Colonic mucosa (tissue), 4 donors: ENCODE measurements around the gene SNX8. TPM values are rescaled to one million over a fixed set of nuclear protein-coding genes. Genes with fewer than 3 reads are reported as not detected.

Source experiments
- DNase-seq: peaks from one replicate; pipeline ENCODE4 v3.0.0-alpha.2; 2020
- H3K27ac ChIP-seq: fragments of 200-600 bp; one replicate; pipeline ENCODE4 v1.8.0; 2021
- H3K27me3 ChIP-seq: fragments of 200-600 bp; one replicate; pipeline ENCODE4 v1.8.0; 2021
- H3K36me3 ChIP-seq: fragments of 200-600 bp; one replicate; pipeline ENCODE4 v1.8.0; 2021
- H3K4me1 ChIP-seq: fragments of 200-600 bp; one replicate; pipeline ENCODE4 v1.8.0; 2021; ENCODE audit warnings: mild to moderate bottlenecking
- H3K4me3 ChIP-seq: fragments of 200-600 bp; one replicate; pipeline ENCODE4 v1.8.0; 2021
- H3K9ac ChIP-seq, 2 donors: one replicate each; pipeline ENCODE4 v1.7.0; 2013; ENCODE audit warnings: control low read depth in 2 of 2, low read depth in 2 of 2, low read length in 2 of 2
- H3K9me3 ChIP-seq: fragments of 200-600 bp; one replicate; pipeline ENCODE4 v1.8.0; 2021
- intact Hi-C: fragments of 100-400 bp; cut with DNase I; formaldehyde crosslinking; loops from one replicate; pipeline ENCODE4 v1.14.1; 2022
- total RNA-seq, 2 donors: library from RNA; stranded (reverse); fragmentation: NEBNext Ultra II Directional in 1 of 2; extraction: Animal tissue kit (Norgen Biotek cat#: 25700) in 1 of 2; gene quantifications; one replicate each; pipeline ENCODE4 v1.2.1, GENCODE V29; 2021
- TF ChIP-seq, protein P1 (sequence below): fragments of 200-600 bp; IDR thresholded peaks from one replicate; pipeline ENCODE4 v1.8.0; 2022; ENCODE audit warnings: antibody characterized with exemption, mild to moderate bottlenecking
- donor health status: healthy.
- donor health status: DM: no; HTN: no; CAD: no.
- donor health status: DM: no; HTN: no; CAD: no.

The SNX8 gene
- total RNA-seq, 2 donors from 2014 or later: 22.4 to 36.7 TPM

DNA sequence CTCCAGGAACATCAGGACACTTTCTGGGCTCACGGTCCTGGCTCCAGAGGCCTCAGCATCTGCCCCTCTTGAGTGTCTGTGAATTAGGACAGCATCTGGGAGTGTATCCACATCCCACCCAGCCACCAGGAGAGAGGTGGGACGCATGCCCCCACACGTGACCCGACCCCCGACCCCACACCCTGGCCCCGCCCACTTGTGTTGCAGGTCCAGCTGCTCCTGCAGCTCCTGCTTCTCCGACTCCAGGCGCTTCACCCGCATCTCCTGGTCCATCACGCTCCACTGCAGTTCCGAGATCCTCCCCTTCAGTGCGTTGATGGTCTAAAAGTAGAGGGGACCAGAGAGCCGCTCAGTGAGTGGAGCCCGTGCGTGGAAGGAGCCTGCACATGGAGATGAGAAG, 95.1 kb downstream of the SNX8 start:
- Histone ChIP-seq H3K36me3 (no peaks in the 10 kb centered on the region), H3K27me3 (no peaks in the 10 kb centered on the region), H3K4me3 (no peak overlapping the region), H3K9ac (no peak overlapping the region), H3K27ac (no peak overlapping the region), H3K4me1 (no peaks in the 10 kb centered on the region), H3K9me3 (no peaks in the 10 kb centered on the region)
- TF ChIP-seq, protein P1, sequence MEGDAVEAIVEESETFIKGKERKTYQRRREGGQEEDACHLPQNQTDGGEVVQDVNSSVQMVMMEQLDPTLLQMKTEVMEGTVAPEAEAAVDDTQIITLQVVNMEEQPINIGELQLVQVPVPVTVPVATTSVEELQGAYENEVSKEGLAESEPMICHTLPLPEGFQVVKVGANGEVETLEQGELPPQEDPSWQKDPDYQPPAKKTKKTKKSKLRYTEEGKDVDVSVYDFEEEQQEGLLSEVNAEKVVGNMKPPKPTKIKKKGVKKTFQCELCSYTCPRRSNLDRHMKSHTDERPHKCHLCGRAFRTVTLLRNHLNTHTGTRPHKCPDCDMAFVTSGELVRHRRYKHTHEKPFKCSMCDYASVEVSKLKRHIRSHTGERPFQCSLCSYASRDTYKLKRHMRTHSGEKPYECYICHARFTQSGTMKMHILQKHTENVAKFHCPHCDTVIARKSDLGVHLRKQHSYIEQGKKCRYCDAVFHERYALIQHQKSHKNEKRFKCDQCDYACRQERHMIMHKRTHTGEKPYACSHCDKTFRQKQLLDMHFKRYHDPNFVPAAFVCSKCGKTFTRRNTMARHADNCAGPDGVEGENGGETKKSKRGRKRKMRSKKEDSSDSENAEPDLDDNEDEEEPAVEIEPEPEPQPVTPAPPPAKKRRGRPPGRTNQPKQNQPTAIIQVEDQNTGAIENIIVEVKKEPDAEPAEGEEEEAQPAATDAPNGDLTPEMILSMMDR: no peak
- DNase-seq: no peak
- intact Hi-C loops: no loop called here

DNA sequence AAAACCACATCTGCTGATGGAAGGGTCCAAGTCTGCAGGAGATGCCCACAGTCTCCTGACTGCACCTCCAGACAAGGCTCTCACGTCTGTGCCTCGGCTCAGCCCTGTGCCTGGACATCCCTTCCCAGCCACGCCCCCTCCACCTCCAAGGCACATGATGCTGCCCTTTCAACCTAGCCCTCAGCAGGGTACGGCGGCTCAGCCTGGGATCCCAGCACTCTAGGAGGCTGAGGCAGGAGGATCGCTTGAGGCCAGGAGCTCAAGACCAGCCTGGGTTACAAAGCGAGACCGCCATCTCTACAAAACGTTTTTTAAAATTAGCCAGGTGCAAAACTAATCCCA, 95.8 kb downstream of the SNX8 start:
- Histone ChIP-seq H3K4me1 (no peaks in the 10 kb centered on the region), H3K36me3 (no peaks in the 10 kb centered on the region), H3K9ac (no peak overlapping the region), H3K27me3 (no peaks in the 10 kb centered on the region), H3K9me3 (no peaks in the 10 kb centered on the region), H3K4me3 (no peak overlapping the region), H3K27ac (no peak overlapping the region)
- TF ChIP-seq, protein P1: no peak
- intact Hi-C loops: no loop called here
- DNase-seq: no peak

DNA sequence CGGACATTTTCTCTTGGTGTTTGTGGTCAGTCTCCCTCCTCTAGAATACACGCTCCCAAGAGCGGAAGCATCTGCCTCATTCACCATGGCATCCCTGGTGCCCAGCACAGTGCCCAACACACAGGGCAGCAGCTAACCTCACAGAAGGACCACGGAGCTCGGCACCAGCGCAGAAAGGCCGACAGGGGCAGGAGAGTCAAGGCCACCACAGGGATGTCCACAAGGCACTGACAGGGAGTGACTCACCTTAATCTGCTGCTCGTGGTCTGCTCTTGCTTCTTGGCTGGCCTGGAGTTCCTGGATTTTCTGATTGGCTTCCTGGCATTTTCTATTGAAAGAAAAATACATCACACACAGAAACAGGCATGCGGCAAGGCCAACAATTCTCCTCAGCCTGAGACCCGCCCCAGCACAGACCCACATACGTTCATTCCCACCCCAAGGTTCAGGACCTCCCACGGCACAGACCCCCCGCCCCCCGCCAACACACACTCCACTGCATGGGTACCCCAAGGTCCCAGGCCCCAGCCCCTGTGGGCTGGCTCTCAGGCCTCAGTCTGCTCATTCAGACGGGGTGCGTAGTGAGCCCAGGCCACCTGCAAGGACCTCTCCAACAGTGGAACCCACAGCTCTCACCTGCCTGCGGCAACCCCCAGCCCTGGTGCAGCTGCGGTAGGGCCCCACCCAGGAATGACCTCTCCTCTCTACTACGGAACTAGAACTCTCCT, 96.4 kb downstream of the SNX8 start:
- Histone ChIP-seq H3K36me3 (no peaks in the 10 kb centered on the region), H3K9ac (no peak overlapping the region), H3K27me3 (no peaks in the 10 kb centered on the region), H3K4me1 (no peaks in the 10 kb centered on the region), H3K9me3 (no peaks in the 10 kb centered on the region), H3K27ac (no peak overlapping the region), H3K4me3 (no peak overlapping the region)
- no peak for DNase-seq
- intact Hi-C loops: no loop called here
- TF ChIP-seq, protein P1: no peak

DNA sequence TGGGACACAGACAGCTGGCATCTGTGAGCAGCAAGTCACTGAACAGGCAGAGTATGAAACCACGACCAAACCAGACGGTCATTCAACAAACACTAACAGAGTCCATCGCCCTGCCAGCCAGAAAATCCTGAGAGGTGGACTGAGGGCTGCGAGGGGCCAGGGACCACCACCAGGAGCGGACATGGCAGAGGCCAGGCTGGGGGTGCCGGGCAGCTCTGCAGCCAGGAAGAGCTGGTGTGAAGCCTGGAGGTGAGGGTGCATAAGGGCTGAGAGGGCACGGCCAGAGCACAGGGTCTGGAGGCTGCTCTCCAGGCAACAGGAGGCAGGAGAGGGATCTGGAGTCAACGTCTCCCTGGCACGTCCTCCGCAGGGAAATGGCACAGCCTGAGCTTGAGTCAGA, 97.0 kb downstream of the SNX8 start:
- Histone ChIP-seq H3K4me1 (no peaks in the 10 kb centered on the region), H3K9ac (no peak overlapping the region), H3K4me3 (no peak overlapping the region), H3K27me3 (no peaks in the 10 kb centered on the region), H3K9me3 (no peaks in the 10 kb centered on the region), H3K27ac (no peak overlapping the region), H3K36me3 (no peaks in the 10 kb centered on the region)
- intact Hi-C loops: no loop called here
- no peak for DNase-seq
- TF ChIP-seq, protein P1: no peak

DNA sequence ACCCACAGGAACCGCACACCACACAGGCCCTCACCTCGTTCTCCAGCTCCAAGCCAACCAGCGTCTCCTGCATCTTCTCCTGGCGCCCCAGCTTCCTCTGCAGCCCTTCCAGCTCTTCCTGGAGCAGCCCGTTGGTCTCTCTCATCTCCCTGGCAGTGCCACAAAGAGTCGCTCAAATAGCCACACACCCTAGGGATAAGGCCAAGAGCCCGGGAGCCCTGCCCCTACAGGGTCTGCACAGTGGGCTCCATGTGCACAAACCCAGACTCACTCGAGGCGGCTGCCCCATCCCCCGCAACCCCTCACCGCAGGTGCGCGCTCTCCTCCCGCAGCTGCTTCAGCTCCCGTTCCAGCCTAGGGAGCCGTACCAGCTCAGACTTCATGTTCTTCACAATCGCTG, 98.4 kb downstream of the SNX8 start:
- intact Hi-C loops: no loop called here
- no peak for DNase-seq
- TF ChIP-seq, protein P1: no peak
- Histone ChIP-seq H3K9me3 (no peaks in the 10 kb centered on the region), H3K4me3 (no peak overlapping the region), H3K27ac (no peak overlapping the region), H3K4me1 (no peaks in the 10 kb centered on the region), H3K36me3 (no peaks in the 10 kb centered on the region), H3K27me3 (no peaks in the 10 kb centered on the region), H3K9ac (no peak overlapping the region)
